HG02852 (cell line): ENCODE data around the gene PIK3CG.

Source experiments
- ATAC-seq: cut with Tn5 transposase; IDR thresholded peaks from one replicate; pipeline ENCODE4 v1.9.1; 2021; ENCODE audit warnings: mild to moderate bottlenecking, moderate library complexity; ENCODE audit not compliant: unreplicated experiment

Gene PIK3CG

DNA sequence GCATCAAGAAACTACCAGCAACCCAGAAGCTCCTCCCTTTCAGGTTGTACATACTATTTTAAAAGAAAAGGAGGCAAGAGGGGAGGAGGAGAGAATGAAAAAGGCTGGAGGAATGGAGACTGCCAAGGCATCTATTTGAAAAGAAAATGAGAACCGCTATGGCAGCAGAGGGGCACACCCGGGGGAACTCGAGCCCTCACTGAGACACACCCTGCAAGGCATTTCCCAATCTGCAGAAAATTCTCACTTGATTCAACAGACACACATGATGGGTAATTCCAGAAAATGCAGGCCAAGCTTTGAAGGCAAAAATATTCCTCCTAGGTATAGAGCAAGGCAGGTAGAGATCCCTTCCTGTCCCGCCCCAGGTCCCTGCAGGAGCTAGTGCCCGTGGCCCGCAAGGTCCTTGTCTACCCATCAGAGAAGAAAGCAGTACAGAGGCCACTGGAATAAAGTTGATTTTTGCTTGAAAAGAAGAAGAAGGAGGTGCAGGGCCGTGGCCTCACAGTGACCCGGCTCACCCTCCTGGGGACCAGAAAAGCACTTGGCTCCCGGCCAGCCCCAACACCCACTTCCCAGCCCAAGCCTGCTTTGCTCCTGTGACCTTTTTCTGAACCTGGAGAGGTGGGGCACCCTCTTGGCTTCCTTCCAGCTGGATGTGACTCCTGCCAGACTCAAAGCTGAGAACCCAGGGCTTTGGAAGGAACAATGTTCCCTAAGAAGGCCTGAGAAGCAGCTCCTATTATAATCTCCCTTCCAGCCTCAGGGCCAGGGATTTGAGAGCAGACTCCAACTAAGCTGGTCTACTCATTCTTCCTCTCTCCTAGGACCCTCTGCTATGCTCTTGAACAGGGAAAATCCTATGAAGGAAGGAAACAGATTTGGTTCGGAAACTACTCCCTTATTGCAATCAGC is 6.2 kb upstream of the PIK3CG start:
- ATAC-seq: no peak

GRCh38 chr7:106862317-106863089 is 2.6 kb upstream of the PIK3CG start:
- ATAC-seq: no peak

DNA sequence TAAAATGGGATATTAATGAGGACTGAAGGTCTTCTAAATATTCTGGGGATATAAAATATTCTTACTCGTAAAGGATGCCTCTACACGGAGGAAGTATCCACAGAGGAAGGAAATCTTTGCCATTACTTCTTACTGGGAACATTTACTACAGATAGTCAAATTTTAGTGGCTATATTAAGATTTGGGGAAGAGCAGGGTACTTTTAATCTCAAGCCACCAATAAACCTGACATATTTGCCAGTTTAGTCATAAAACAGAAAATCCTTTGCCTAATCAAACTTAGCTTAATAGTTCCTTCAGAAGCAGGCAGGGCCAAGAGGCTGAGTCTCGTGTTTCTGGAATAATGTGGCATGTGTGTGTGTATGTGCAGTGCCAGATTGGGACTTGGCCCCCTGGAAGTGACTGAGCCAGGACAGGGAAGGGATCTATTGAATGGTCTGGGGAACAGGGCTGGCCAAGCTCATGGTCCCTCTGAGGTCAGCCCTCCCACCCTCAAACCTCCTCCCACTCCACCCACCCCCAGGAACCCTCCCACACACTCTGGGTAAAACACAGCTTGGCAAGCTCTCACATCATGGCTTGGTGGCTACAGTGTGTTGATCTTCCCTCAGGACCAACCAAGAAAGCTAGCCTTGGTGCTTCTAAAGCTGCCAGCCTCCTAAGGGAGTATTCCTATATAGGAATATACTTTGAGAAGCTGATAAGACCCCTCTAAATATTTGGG is 1.6 kb upstream of the PIK3CG start:
- no peak for ATAC-seq

- peak; percentile 32 for ATAC-seq
Observed at GRCh38 chr7:106864298-106865081, 592 bp upstream of the PIK3CG start.

GRCh38 chr7:106866298-106867281 is 1.5 kb downstream of the PIK3CG start:
- peak; percentile 37 for ATAC-seq

DNA sequence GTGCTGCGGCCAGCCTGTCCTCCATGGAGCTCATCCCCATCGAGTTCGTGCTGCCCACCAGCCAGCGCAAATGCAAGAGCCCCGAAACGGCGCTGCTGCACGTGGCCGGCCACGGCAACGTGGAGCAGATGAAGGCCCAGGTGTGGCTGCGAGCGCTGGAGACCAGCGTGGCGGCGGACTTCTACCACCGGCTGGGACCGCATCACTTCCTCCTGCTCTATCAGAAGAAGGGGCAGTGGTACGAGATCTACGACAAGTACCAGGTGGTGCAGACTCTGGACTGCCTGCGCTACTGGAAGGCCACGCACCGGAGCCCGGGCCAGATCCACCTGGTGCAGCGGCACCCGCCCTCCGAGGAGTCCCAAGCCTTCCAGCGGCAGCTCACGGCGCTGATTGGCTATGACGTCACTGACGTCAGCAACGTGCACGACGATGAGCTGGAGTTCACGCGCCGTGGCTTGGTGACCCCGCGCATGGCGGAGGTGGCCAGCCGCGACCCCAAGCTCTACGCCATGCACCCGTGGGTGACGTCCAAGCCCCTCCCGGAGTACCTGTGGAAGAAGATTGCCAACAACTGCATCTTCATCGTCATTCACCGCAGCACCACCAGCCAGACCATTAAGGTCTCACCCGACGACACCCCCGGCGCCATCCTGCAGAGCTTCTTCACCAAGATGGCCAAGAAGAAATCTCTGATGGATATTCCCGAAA is 2.7 kb downstream of the PIK3CG start:
- ATAC-seq: no peak

DNA sequence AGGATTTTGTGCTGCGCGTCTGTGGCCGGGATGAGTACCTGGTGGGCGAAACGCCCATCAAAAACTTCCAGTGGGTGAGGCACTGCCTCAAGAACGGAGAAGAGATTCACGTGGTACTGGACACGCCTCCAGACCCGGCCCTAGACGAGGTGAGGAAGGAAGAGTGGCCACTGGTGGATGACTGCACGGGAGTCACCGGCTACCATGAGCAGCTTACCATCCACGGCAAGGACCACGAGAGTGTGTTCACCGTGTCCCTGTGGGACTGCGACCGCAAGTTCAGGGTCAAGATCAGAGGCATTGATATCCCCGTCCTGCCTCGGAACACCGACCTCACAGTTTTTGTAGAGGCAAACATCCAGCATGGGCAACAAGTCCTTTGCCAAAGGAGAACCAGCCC is 3.3 kb downstream of the PIK3CG start:
- no peak for ATAC-seq

DNA sequence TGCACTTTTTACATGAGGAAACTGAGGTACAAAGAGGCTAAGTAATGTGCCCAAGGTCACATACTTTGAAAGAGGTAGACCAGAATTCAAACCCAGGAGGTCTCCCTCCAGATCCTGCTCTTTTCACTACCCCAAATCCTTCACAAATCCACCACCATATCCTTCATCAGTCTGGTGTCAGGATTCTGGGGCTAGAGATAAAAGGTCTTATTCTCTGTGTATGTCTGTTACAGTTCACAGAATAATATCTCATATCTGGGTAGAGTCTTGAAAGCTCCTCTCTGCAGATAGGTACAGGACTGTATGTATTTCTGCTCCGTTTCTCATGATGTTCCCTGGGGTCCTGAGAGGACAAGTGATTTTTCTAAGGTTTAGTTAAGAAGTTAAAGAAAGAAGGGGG is 4.9 kb downstream of the PIK3CG start:
- ATAC-seq: no peak

GRCh38 chr7:106870528-106870927 is 5.4 kb downstream of the PIK3CG start:
- ATAC-seq: no peak

- ATAC-seq: peak; percentile 93
Observed at GRCh38 chr7:106870983-106871410, 5.9 kb downstream of the PIK3CG start.

- ATAC-seq: no peak
Observed at GRCh38 chr7:106871793-106872571, 6.9 kb downstream of the PIK3CG start.

- no peak for ATAC-seq
Observed at GRCh38 chr7:106872763-106873162, 7.7 kb downstream of the PIK3CG start.

- ATAC-seq: no peak
Observed at GRCh38 chr7:106874076-106874475, 9.0 kb downstream of the PIK3CG start.

DNA sequence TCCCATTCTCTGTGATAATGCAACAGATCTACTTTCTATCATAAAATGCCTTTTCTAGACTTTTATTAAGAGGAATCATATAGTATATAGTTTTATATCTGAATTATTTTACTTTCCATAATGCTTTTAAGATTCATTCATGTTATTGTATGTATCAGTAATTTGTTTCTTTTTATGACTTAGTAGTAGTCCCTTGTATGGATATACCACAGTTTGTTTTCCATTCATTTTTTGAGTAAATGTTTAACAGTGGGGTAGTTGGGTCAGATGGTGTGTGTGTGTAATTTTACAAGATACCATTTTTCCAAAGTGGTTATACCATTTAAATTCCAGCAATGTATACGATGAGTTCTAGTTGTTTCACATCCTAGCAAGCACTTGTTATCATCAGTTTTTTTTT is 10.4 kb downstream of the PIK3CG start:
- no peak for ATAC-seq

GRCh38 chr7:106878748-106879439 is 13.8 kb downstream of the PIK3CG start:
- ATAC-seq: no peak

DNA sequence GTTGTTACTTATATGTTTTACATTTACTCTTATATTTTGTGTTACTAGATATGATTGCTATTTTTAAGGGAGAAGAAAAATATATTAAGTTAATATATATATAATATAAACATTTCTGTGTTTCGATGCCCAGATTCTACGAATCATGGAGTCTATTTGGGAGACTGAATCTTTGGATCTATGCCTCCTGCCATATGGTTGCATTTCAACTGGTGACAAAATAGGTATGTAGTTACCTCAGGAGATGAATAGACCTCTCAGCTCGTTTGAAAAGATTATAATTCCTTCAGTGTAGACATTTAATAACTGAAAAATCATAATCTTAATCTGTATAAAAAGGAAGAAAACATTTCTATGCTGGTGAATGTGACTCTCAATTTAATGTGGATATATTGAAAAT is 16.9 kb downstream of the PIK3CG start:
- ATAC-seq: no peak

- ATAC-seq: no peak
Observed at GRCh38 chr7:106883456-106884026, 18.5 kb downstream of the PIK3CG start.
